AG09309 (cell line): ENCODE data around the gene OSBPL8.

Experiments
- DNase-seq: peaks from one replicate; pipeline ENCODE4 v3.0.0-alpha.2; 2010; ENCODE audit warnings: low read depth
- H3K4me3 ChIP-seq: 2 replicates; pipeline ENCODE4 v1.5.1; 2011; ENCODE audit warnings: mild to moderate bottlenecking, low read depth, low read length, moderate library complexity; ENCODE audit not compliant: control insufficient read depth
- TF ChIP-seq, protein P1 (sequence below): IDR thresholded peaks from 2 replicates; pipeline ENCODE4 v1.5.1; 2011; ENCODE audit warnings: mild to moderate bottlenecking, low read depth, low read length, inconsistent platforms; ENCODE audit not compliant: insufficient read depth, control insufficient read depth; ENCODE audit errors: missing control alignments

The OSBPL8 gene

DNA sequence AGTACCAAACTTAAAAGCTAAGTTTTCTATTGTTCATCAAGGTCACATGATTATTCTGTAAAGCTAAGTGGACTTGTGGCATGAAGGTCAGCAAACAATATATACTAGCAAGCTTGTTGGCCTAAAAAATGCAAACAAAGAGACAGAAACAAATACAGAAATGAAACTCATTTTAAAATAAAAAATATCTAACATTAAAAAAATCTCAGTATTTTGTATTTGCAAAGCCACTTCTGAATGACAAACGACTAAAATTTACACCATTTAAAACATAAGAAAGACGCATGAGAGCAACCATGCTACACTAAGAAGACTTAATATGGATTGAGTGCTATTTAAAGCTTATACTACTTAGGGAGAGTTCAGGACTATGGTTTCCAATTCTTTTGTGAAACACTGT, 138.5 kb downstream of the OSBPL8 start:
- no peak overlapping the region for H3K4me3 ChIP-seq
- DNase-seq = no peak
- TF ChIP-seq, protein P1, sequence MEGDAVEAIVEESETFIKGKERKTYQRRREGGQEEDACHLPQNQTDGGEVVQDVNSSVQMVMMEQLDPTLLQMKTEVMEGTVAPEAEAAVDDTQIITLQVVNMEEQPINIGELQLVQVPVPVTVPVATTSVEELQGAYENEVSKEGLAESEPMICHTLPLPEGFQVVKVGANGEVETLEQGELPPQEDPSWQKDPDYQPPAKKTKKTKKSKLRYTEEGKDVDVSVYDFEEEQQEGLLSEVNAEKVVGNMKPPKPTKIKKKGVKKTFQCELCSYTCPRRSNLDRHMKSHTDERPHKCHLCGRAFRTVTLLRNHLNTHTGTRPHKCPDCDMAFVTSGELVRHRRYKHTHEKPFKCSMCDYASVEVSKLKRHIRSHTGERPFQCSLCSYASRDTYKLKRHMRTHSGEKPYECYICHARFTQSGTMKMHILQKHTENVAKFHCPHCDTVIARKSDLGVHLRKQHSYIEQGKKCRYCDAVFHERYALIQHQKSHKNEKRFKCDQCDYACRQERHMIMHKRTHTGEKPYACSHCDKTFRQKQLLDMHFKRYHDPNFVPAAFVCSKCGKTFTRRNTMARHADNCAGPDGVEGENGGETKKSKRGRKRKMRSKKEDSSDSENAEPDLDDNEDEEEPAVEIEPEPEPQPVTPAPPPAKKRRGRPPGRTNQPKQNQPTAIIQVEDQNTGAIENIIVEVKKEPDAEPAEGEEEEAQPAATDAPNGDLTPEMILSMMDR = no peak

DNA sequence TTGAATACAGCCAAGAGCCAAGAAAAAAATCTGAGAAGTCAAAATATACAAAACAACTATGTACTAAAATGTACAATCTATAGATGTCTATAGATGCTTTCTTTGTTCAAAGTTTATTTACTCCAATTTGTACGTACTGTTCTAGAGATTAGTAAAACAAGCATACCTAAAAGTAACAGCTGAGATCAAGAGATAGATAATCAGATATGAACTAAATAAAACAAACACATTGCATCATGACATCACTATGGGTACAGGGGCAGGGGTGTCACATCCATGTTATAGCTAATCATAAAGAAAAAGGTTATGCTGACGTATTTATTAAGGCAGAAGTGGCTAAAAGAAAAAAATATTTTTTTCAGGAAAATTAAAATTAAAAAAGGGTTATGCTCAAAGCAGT, 139.3 kb downstream of the OSBPL8 start:
- no peak overlapping the region for H3K4me3 ChIP-seq
- no peak for DNase-seq
- TF ChIP-seq, protein P1 = no peak

DNA sequence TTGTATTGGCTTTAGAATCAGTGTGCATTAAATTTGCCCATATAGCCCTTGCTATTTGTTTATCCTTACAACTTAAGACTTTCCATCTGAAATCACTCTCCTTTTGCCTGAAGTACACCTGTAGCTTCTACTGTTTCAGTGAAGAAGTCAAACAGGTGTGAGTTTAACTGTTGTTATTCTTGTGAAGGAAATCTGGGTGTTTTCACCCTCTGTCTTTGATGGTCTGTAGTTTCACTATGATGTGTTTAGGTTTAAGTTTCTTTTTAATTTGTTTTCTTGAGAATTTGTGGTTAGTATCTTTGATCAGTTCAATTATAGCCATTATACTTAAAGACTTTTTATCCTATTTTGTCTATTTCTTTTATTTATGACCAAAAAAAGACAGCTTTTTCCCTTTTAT, 142.5 kb downstream of the OSBPL8 start:
- DNase-seq = no peak
- no peak overlapping the region for H3K4me3 ChIP-seq
- TF ChIP-seq, protein P1 = no peak

DNA sequence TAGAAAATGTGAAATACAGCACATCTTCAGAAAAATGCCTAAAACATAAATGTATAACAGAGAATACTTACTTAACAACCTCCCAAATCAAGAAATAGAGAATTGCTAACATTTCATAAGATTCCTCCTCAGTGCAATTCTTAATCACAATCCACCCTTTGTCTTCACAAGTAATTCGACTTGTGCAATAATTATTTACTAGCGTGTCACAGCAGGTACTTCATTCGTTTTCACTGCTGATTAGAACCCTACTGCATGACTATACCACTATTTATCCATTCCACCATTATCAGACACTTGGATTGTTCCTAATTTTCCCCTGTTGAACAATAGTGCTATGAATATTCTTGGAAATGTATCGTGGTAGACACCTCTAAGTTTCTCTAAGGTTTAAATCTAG, 146.4 kb downstream of the OSBPL8 start:
- TF ChIP-seq, protein P1 = no peak
- no peak for DNase-seq

DNA sequence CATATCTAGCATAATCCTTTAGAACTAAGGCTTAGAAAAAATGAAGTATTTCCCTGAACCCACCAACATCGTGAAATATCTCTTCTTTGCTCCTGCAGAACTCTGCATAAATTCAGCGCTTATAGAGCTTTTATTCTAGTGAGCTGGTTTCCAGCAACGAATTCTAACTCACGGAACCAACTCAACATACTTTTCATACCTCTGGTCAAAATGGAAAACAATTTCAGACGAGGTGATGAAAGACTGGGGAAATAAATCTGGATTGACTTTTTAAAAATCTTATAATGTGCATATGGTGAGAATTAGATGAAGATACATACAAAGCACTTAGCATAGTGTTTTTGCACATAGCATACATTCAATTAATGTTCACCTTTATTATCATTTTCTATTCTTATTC, 148.8 kb downstream of the OSBPL8 start:
- TF ChIP-seq, protein P1 = no peak
- no peak overlapping the region for H3K4me3 ChIP-seq
- DNase-seq = no peak

More for the DNA sequence above, 146.4 kb downstream of the OSBPL8 start:
- no peak overlapping the region for H3K4me3 ChIP-seq

DNA sequence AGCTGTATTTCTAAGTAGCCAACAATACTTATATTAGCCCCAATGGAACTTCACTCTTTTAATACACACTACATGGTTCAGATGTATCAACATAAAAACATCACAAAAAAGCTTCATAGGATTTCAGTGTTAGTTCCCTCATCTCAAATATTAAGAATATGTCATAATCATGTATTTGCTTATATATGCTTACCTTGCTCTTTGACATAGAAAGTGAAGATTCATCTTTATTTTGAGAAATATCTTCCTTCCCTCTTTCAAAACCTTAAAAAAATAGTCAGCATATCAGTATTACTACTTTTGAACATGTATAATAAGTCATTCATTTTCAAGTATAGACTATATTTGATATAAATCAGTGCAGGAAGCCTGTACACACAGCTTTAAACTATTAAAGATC, 149.2 kb downstream of the OSBPL8 start:
- TF ChIP-seq, protein P1 = no peak
- no peak for DNase-seq
- H3K4me3 ChIP-seq = no peak overlapping the region

DNA sequence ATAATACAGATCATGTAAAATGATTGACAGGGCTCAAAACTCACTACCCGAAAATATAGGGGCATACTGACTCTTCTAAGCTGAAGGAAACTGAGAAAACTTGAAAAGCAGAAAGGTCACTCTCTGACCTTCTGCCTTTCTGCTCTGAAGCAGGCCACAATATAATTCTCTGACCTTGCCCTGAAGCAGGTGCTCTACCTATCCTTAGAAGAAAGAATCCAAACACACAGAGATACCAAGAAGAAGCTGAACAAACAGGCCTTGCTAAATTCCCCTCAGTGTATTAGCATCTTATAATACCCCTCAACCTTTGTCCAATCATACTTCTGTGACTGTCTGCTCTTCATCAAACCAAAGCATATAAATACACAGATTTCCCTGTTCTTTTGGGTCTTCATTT, 150.5 kb downstream of the OSBPL8 start:
- no peak for DNase-seq
- no peak overlapping the region for H3K4me3 ChIP-seq
- TF ChIP-seq, protein P1 = no peak
